Keratinocyte (primary cell): ENCODE results near the gene APMAP.

Experiments
- EZH2 ChIP-seq: IDR thresholded peaks from one replicate; pipeline ENCODE4 v1.6.1; 2012; ENCODE audit warnings: inconsistent platforms, mild to moderate bottlenecking, low read length, moderate library complexity
- TF ChIP-seq, protein P1 (sequence below), 3 experiments: IDR thresholded peaks in 1 of 3; conservative IDR thresholded peaks in 1 of 3; optimal IDR thresholded peaks in 1 of 3; 2 replicates in 2 of 3; 3 replicates in 1 of 3; pipeline versions ENCODE3 to v1.5.1; 2011; ENCODE audit warnings: low read length in 3 of 3, mild to moderate bottlenecking in 3 of 3, moderate library complexity in 2 of 3, control low read depth in 1 of 3, inconsistent platforms in 1 of 3; ENCODE audit not compliant: insufficient read depth in 2 of 3; ENCODE audit errors: extremely low read depth in 1 of 3

DNA sequence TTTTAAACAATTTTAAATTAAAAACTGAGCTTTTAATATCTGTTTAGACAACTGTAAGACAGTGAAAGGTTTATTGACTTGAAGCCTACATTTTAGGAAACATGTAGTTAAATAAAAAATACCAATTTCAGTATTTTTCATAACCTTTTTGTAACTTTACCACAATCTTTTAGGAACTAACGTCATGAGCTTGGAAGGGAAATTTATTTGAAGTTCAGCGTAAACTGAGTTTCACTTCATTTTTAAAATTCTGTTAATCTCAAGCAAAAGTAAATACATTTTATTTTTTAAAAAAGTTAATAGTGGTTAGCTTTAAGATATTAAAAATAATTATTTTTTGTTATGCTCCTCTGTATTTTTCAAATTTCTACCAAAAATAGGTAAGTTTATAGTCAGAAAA is 38.0 kb downstream of the APMAP start:
- TF ChIP-seq, protein P1, sequence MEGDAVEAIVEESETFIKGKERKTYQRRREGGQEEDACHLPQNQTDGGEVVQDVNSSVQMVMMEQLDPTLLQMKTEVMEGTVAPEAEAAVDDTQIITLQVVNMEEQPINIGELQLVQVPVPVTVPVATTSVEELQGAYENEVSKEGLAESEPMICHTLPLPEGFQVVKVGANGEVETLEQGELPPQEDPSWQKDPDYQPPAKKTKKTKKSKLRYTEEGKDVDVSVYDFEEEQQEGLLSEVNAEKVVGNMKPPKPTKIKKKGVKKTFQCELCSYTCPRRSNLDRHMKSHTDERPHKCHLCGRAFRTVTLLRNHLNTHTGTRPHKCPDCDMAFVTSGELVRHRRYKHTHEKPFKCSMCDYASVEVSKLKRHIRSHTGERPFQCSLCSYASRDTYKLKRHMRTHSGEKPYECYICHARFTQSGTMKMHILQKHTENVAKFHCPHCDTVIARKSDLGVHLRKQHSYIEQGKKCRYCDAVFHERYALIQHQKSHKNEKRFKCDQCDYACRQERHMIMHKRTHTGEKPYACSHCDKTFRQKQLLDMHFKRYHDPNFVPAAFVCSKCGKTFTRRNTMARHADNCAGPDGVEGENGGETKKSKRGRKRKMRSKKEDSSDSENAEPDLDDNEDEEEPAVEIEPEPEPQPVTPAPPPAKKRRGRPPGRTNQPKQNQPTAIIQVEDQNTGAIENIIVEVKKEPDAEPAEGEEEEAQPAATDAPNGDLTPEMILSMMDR (optimal IDR thresholded peaks at IDR 0.05 in 1 of 3, IDR thresholded peaks at IDR 0.05 in 1 of 3, conservative IDR thresholded peaks at IDR 0.05 in 1 of 3; ENCODE audit: extremely low read depth in 1 of 3, insufficient read depth in 2 of 3, low read length in 3 of 3), result no peak
- TF ChIP-seq EZH2, result no peak
